ENCODE data around the gene SYP. TPM values are rescaled to one million over a fixed set of nuclear protein-coding genes. Genes with fewer than 3 reads are reported as not detected.

SYP gene
- total and polyA plus RNA-seq, 2 donors (not counting 3 experiments of a cell fraction or from before 2014, with no cell fraction given) = 0.21 to 0.77 TPM

DNA sequence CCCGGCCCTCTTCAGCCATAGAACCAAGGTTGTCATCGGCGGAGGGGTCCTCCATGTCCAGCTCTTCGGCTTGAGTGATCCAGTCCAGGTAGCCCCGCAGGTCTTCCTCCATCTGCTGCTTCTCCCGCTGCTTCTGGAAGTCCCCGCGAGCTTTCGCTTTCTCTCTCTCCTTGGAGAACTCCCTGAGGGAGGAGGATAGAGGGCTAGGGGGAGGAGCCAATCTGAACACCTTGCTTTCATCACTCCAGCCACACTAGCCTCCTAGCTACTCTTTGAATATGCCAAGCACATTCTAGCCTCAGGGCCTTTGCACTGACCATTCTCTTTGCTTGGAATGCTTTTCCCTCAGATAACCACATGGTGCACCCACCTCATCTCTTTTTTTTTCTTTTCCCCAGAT lies 27.0 kb upstream of the SYP start:
- no peaks in the 10 kb centered on the region for H4K20me1 ChIP-seq (replicated peaks; ENCODE audit: control insufficient read depth, extremely low read depth, insufficient read depth, low read length)
- CTCF ChIA-PET = interaction anchor here (0.7 kb wide), 1 partner anchor 34 kb away, joined by 3 read pairs; no protein-coding TSS in a partner anchor
- H3K4me1 ChIP-seq (ENCODE audit: control insufficient read depth, extremely low read depth, insufficient read depth, low read length) = no peaks in the 10 kb centered on the region
- BruUV-seq (replicated peaks) = no TSS peak
- intact Hi-C loops (cut with micrococcal nuclease) = no loop called here
- no peak overlapping the region for H3K9ac ChIP-seq (replicated peaks; ENCODE audit: extremely low read depth, insufficient read depth, low read length)
- TF ChIP-seq, protein P1, sequence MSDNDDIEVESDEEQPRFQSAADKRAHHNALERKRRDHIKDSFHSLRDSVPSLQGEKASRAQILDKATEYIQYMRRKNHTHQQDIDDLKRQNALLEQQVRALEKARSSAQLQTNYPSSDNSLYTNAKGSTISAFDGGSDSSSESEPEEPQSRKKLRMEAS (IDR thresholded peaks at IDR 0.05; ENCODE audit: insufficient read depth, insufficient read length) = no peak
- TF ChIP-seq MYC (IDR thresholded peaks at IDR 0.05; ENCODE audit: low read depth, low read length) (no peak), POLR2A (IDR thresholded peaks at IDR 0.05; ENCODE audit: low read depth, low read length) (no peak), EZH2 (IDR thresholded peaks at IDR 0.05; ENCODE audit: borderline replicate concordance, low read depth, low read length, severe bottlenecking) (no peak), FOS (IDR thresholded peaks at IDR 0.05; ENCODE audit: borderline replicate concordance, insufficient read depth, low read length) (no peak), JUN (IDR thresholded peaks at IDR 0.05; ENCODE audit: borderline replicate concordance, insufficient read depth, insufficient read length, low read depth) (no peak), POLR2AphosphoS5 (IDR thresholded peaks at IDR 0.05; ENCODE audit: insufficient read depth, low read depth, low read length) (no peak), GATA2 (IDR thresholded peaks at IDR 0.05; ENCODE audit: insufficient read depth, insufficient read length, low read depth, low read length) (no peak)
- TF ChIP-seq, protein P2, sequence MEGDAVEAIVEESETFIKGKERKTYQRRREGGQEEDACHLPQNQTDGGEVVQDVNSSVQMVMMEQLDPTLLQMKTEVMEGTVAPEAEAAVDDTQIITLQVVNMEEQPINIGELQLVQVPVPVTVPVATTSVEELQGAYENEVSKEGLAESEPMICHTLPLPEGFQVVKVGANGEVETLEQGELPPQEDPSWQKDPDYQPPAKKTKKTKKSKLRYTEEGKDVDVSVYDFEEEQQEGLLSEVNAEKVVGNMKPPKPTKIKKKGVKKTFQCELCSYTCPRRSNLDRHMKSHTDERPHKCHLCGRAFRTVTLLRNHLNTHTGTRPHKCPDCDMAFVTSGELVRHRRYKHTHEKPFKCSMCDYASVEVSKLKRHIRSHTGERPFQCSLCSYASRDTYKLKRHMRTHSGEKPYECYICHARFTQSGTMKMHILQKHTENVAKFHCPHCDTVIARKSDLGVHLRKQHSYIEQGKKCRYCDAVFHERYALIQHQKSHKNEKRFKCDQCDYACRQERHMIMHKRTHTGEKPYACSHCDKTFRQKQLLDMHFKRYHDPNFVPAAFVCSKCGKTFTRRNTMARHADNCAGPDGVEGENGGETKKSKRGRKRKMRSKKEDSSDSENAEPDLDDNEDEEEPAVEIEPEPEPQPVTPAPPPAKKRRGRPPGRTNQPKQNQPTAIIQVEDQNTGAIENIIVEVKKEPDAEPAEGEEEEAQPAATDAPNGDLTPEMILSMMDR (IDR thresholded peaks at IDR 0.05; ENCODE audit: extremely low read depth in 1 of 2, insufficient read depth in 1 of 2, low read depth in 1 of 2, low read length in 2 of 2) = no peak
- no peaks in the 10 kb centered on the region for H3K9me1 ChIP-seq (replicated peaks; ENCODE audit: control insufficient read depth, extremely low read depth, insufficient read depth, low read length)
- H3K4me2 ChIP-seq (ENCODE audit: insufficient read depth, low read length) = no peak overlapping the region
- dilution Hi-C loops (cut with MboI; ENCODE audit: extremely low pct_ligation_motif_present, low sequenced_read_pairs) = no loop called here
- no peak for DNase-seq (ENCODE audit: low read depth, low spot score)
- H2AFZ ChIP-seq (ENCODE audit: low read depth, low read length) = no peak overlapping the region
- H3K36me3 ChIP-seq (ENCODE audit: control insufficient read depth in 2 of 2, extremely low read depth in 1 of 2, insufficient read depth in 2 of 2, low read length in 2 of 2) = no peaks in the 10 kb centered on the region
- no peak for FAIRE-seq
- POLR2A ChIA-PET = no interaction called here
- no peaks in the 10 kb centered on the region for H3K9me3 ChIP-seq (replicated peaks; ENCODE audit: control insufficient read depth, insufficient read depth, low read length)
- H3K4me3 ChIP-seq (replicated peaks in 1 of 3; ENCODE audit: insufficient read depth in 1 of 3, low read depth in 1 of 3, low read length in 3 of 3) = no peak overlapping the region
- H3K27ac ChIP-seq (ENCODE audit: insufficient read depth, low read depth, low read length) = no peak overlapping the region
- no peaks in the 10 kb centered on the region for H3K79me2 ChIP-seq (ENCODE audit: control insufficient read depth, insufficient read depth, low read length)
- no peaks in the 10 kb centered on the region for H3K27me3 ChIP-seq (ENCODE audit: control insufficient read depth in 2 of 2, insufficient read depth in 2 of 2, low read length in 2 of 2)
